GM12891 (cell line): ENCODE measurements around the gene ELMO1.

Experiments used
- POLR2A ChIP-seq: IDR thresholded peaks from 2 replicates; pipeline ENCODE4 v1.6.1; 2011; ENCODE audit warnings: low read depth, low read length, control low read depth
- POLR2AphosphoS5 ChIP-seq: IDR thresholded peaks from 2 replicates; pipeline ENCODE4 v1.6.1; 2011; ENCODE audit warnings: low read depth, low read length, control low read depth

GRCh38 chr7:37108615-37109014 is 340.0 kb downstream of the ELMO1 start:
- TF ChIP-seq POLR2A (no peak), POLR2AphosphoS5 (no peak)
